Aortic smooth muscle cell (primary cell): Measurements from ENCODE around the gene SHOC1. TPM values are rescaled to one million over a fixed set of nuclear protein-coding genes. Genes with fewer than 3 reads are reported as not detected.

ENCODE experiments used
- total RNA-seq: library from RNA; depleted of rRNA; stranded (reverse); fragments of >200 nt; gene quantifications from 2 replicates; pipeline ENCODE4 v1.2.3, GENCODE V29; 2014

Gene SHOC1
- total RNA-seq: not detected in 2 replicates

DNA sequence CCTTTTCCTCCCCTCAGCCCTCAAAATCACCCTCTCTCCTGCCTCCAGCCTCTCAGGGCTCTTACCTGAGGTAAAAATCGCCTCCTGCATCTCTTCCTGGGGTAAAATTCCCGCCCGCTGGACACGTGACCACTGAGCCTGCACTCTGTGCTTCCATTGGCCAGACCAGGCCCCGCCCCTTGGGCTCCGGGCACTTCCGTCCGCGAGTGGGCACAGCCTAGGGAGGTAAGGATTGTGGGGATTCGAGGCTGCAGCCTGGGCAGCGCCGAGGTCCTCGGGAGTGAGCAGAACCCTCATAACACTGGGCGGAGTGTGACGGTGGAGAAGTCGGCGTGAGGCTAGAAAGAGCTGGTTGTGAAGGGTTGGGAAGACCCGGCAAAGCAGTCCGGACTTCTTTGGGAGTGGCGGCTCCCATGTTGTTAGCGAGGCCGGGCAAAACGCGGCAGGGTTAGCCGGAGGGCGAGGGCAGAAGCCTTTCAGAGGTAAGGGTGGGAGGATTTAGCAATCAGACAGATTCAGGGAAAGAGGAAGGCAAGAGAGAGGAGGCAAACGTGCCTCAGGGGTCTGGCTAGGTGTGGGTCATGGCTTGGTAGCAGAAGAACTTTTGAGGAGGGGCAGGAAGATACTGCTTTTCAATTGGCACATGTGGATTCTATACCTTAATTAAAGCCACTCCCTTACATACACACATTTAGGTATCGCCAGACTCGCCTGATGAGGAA is at the start of gene SHOC1:
Gene SHOC1, minus strand, starts transcription at position 103 of the 722 bp plus-strand sequence. CDS start 3,519 bp downstream, outside the sequence.

Other genes with a start within 250 kb of the SHOC1 start
- gene PTGR1, start 195.3 kb downstream of the SHOC1 start, total RNA-seq: 62.7 and 76.2 TPM in 2 replicates
- gene DNAJC25, start 163.6 kb downstream of the SHOC1 start, total RNA-seq: 6.5 and 7.1 TPM in 2 replicates
- gene GNG10, start 133.3 kb downstream of the SHOC1 start, total RNA-seq: 58.5 and 61.7 TPM in 2 replicates
- gene UGCG, start 101.9 kb upstream of the SHOC1 start, total RNA-seq: 60.1 and 83.9 TPM in 2 replicates